SK-N-SH (cell line): Measurements from ENCODE around the gene GSTCD.
"Not testable (repeated sequence)": the region's sequence is repeated elsewhere in the genome, so short reads cannot be mapped to it uniquely, and the experiment has no call there.

Experiments used
- MEF2A ChIP-seq: IDR thresholded peaks from 2 replicates; pipeline ENCODE4 v1.4.0; 2012; ENCODE audit warnings: low read depth, borderline replicate concordance
- NFIC ChIP-seq: IDR thresholded peaks from 2 replicates; pipeline ENCODE4 v1.4.0; 2012; ENCODE audit warnings: borderline replicate concordance
- POLR2AphosphoS5 ChIP-seq: IDR thresholded peaks from 2 replicates; pipeline ENCODE4 v1.6.1; 2012; ENCODE audit warnings: low read depth, low read length
- RFX5 ChIP-seq: IDR thresholded peaks from 2 replicates; pipeline ENCODE4 v1.6.1; 2012; ENCODE audit warnings: mild to moderate bottlenecking, improper control_type of control experiment, low read length
- SIN3A ChIP-seq: IDR thresholded peaks from 2 replicates; pipeline ENCODE4 v1.6.1; 2012; ENCODE audit warnings: low read depth, mild to moderate bottlenecking, low read length, moderate library complexity, borderline replicate concordance
- TF ChIP-seq, protein P1 (sequence below): fragments of 200-600 bp; sonication (generic); IDR thresholded peaks from 2 replicates; pipeline ENCODE4 v1.6.1; 2017; ENCODE audit warnings: antibody characterized with exemption, mild to moderate bottlenecking, moderate library complexity
- TF ChIP-seq, protein P2 (sequence below): IDR thresholded peaks from 2 replicates; pipeline ENCODE4 v1.4.0; 2012; ENCODE audit warnings: low read depth, borderline replicate concordance
- TF ChIP-seq, protein P3 (sequence below): fragments of 150-350 bp; IDR thresholded peaks from 2 replicates; pipeline ENCODE4 v1.6.1; 2017; ENCODE audit warnings: antibody characterized with exemption, low read length, low read depth, borderline replicate concordance

DNA sequence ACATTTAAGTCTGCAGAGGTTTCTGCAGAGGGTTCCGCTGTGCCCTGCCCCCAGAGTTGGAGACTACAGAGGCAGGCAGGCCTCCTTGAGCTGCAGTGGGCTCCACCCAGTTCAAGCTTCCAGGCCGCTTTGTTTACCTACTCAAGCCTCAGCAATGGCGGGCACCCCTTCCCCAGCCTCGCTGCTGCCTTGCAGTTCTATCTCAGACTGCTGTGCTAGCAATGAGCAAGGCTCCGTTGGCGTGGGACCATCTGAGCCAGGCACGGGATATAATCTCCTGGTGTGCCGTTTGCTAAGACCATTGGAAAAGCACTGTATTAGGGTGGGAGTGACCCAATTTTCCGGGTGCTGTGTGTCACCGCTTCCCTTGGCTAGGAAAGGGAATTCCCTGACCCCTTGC is 26.6 kb downstream of the GSTCD start:
- TF ChIP-seq RFX5, POLR2AphosphoS5, NFIC, SIN3A, MEF2A: not testable (repeated sequence)
- TF ChIP-seq, protein P1, sequence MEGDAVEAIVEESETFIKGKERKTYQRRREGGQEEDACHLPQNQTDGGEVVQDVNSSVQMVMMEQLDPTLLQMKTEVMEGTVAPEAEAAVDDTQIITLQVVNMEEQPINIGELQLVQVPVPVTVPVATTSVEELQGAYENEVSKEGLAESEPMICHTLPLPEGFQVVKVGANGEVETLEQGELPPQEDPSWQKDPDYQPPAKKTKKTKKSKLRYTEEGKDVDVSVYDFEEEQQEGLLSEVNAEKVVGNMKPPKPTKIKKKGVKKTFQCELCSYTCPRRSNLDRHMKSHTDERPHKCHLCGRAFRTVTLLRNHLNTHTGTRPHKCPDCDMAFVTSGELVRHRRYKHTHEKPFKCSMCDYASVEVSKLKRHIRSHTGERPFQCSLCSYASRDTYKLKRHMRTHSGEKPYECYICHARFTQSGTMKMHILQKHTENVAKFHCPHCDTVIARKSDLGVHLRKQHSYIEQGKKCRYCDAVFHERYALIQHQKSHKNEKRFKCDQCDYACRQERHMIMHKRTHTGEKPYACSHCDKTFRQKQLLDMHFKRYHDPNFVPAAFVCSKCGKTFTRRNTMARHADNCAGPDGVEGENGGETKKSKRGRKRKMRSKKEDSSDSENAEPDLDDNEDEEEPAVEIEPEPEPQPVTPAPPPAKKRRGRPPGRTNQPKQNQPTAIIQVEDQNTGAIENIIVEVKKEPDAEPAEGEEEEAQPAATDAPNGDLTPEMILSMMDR, result not testable (repeated sequence)
- TF ChIP-seq, protein P2, sequence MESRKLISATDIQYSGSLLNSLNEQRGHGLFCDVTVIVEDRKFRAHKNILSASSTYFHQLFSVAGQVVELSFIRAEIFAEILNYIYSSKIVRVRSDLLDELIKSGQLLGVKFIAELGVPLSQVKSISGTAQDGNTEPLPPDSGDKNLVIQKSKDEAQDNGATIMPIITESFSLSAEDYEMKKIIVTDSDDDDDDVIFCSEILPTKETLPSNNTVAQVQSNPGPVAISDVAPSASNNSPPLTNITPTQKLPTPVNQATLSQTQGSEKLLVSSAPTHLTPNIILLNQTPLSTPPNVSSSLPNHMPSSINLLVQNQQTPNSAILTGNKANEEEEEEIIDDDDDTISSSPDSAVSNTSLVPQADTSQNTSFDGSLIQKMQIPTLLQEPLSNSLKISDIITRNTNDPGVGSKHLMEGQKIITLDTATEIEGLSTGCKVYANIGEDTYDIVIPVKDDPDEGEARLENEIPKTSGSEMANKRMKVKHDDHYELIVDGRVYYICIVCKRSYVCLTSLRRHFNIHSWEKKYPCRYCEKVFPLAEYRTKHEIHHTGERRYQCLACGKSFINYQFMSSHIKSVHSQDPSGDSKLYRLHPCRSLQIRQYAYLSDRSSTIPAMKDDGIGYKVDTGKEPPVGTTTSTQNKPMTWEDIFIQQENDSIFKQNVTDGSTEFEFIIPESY, result not testable (repeated sequence)
- TF ChIP-seq, protein P3, sequence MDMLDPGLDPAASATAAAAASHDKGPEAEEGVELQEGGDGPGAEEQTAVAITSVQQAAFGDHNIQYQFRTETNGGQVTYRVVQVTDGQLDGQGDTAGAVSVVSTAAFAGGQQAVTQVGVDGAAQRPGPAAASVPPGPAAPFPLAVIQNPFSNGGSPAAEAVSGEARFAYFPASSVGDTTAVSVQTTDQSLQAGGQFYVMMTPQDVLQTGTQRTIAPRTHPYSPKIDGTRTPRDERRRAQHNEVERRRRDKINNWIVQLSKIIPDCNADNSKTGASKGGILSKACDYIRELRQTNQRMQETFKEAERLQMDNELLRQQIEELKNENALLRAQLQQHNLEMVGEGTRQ, result not testable (repeated sequence)
